ENCODE results near the gene CST9L. TPM values are rescaled to one million over a fixed set of nuclear protein-coding genes. Genes with fewer than 3 reads are reported as not detected.

CST9L gene
- total and polyA plus RNA-seq, 9 donors: not detected

DNA sequence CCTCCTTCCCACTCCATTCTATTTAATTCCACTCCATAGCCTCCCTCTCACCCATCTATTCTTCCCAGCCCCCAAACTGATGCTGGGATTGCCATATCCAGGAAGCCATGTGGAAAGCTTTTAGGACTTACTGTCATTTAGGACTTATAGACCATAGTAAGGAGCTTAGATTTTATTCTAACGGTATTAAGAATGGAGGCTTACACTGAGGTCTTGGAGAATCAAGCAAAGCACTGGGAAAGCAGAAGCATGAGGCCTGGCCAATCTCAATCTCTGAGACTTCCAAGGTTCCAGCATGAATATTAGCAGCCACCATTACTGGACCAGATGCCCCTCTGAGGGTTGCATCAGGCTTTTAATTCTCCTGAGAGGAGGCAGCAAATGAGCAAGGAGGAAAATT lies 36.0 kb upstream of the CST9L start:
- Histone ChIP-seq H3K4me1 (ENCODE audit: control insufficient read depth, insufficient read depth, low read length) (no peaks in the 10 kb centered on the region), H3K27ac (ENCODE audit: low read length) (no peak overlapping the region), H3K9me3 (replicated peaks; ENCODE audit: control insufficient read depth, low read depth, low read length) (no peaks in the 10 kb centered on the region), H3K27me3 (ENCODE audit: control insufficient read depth, insufficient read depth, low read length) (no peaks in the 10 kb centered on the region), H3K4me3 (ENCODE audit: low read length) (no peak overlapping the region), H3K36me3 (ENCODE audit: control insufficient read depth, insufficient read depth, low read length) (no peaks in the 10 kb centered on the region)
- 60% methylated on average over 1 of the region's 1 CpG for WGBS (ENCODE audit: insufficient coverage)
- no peak for DNase-seq

DNA sequence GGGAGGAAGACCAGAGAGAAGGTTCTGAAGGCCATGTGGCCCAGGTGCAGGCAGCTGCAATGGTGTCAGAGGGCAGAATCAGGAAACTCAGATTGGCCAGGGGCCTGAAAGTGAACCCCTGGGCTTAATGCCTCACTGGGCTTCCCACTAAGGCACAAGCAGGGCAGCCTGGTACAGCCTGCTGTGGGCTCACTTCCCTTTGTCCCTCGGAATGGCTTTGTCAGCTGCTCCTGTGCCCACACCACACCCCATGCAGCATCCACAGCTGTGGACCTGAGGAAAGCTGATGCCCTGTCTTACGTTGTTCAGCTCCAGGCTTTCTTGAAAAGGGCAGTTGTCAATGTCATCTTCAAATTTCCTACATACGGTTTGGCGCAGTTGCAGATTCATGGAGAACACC lies 35.0 kb upstream of the CST9L start:
- no peak for DNase-seq
- no peaks in the 10 kb centered on the region for H3K9me3 ChIP-seq (replicated peaks; ENCODE audit: control insufficient read depth, low read depth, low read length)
- H3K27me3 ChIP-seq (ENCODE audit: control insufficient read depth, insufficient read depth, low read length): no peaks in the 10 kb centered on the region
- 81% methylated on average over 3 of the region's 4 CpGs for WGBS (ENCODE audit: insufficient coverage)
- no peaks in the 10 kb centered on the region for H3K36me3 ChIP-seq (ENCODE audit: control insufficient read depth, insufficient read depth, low read length)
- no peaks in the 10 kb centered on the region for H3K4me1 ChIP-seq (ENCODE audit: control insufficient read depth, insufficient read depth, low read length)
- no peak overlapping the region for H3K4me3 ChIP-seq (ENCODE audit: low read length)
- no peak overlapping the region for H3K27ac ChIP-seq (ENCODE audit: low read length)

- 94% methylated on average over 3 of the region's 6 CpGs for WGBS (ENCODE audit: insufficient coverage)
- no peaks in the 10 kb centered on the region for H3K4me1 ChIP-seq (ENCODE audit: control insufficient read depth, insufficient read depth, low read length)
- H3K36me3 ChIP-seq (ENCODE audit: control insufficient read depth, insufficient read depth, low read length): no peaks in the 10 kb centered on the region
- no peaks in the 10 kb centered on the region for H3K27me3 ChIP-seq (ENCODE audit: control insufficient read depth, insufficient read depth, low read length)
- no peak overlapping the region for H3K27ac ChIP-seq (ENCODE audit: low read length)
- DNase-seq: no peak
- no peaks in the 10 kb centered on the region for H3K9me3 ChIP-seq (replicated peaks; ENCODE audit: control insufficient read depth, low read depth, low read length)
- no peak overlapping the region for H3K4me3 ChIP-seq (ENCODE audit: low read length)
Observed at GRCh38 chr20:23602699-23603098, 34.4 kb upstream of the CST9L start.

DNA sequence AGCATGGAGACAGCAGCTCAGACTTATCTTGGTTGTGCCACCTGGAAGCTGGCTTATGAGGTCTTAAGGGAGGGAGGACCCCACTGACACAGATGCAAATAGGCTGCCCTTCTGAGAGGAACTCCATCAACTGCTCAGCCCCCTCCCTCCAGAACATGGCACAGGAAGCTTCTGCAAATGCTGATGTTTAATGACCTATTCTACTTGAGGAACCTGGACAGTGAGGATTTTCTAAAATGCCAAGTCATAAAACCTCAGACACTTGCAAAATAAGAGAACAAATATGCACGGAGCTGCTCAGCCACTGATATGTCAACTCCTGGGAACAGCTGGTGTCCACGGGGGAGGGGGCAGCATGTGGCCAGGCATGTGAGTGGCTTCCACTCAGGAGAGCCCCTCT lies 34.0 kb upstream of the CST9L start:
- 56% methylated on average over 2 of the region's 2 CpGs for WGBS (ENCODE audit: insufficient coverage)
- Histone ChIP-seq H3K4me3 (ENCODE audit: low read length) (no peak overlapping the region), H3K36me3 (ENCODE audit: control insufficient read depth, insufficient read depth, low read length) (no peaks in the 10 kb centered on the region), H3K27ac (ENCODE audit: low read length) (no peak overlapping the region), H3K9me3 (replicated peaks; ENCODE audit: control insufficient read depth, low read depth, low read length) (no peaks in the 10 kb centered on the region), H3K27me3 (ENCODE audit: control insufficient read depth, insufficient read depth, low read length) (no peaks in the 10 kb centered on the region), H3K4me1 (ENCODE audit: control insufficient read depth, insufficient read depth, low read length) (no peaks in the 10 kb centered on the region)
- DNase-seq: no peak

DNA sequence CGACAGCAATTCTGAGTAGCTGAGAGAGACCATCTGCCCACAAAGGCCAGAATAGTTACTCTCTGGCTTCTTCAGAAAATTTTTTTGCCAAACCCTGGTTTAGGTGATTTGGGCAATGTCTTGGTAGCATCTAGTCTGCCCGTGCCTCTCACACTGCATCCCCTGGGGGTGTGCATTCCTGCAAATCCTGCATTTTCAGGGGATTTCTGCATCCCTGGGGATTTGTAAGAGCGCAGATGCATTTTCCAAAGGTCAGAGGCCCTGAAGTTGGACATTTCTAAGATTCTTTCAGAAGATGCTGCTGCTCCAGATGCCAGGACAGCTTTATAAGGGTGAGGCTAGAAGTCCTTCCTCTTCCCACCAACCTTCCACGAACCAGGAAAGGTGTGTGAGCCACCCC lies 33.4 kb upstream of the CST9L start:
- Histone ChIP-seq H3K27me3 (ENCODE audit: control insufficient read depth, insufficient read depth, low read length) (no peaks in the 10 kb centered on the region), H3K36me3 (ENCODE audit: control insufficient read depth, insufficient read depth, low read length) (no peaks in the 10 kb centered on the region), H3K4me1 (ENCODE audit: control insufficient read depth, insufficient read depth, low read length) (no peaks in the 10 kb centered on the region), H3K9me3 (replicated peaks; ENCODE audit: control insufficient read depth, low read depth, low read length) (no peaks in the 10 kb centered on the region), H3K4me3 (ENCODE audit: low read length) (no peak overlapping the region), H3K27ac (ENCODE audit: low read length) (no peak overlapping the region)
- WGBS (ENCODE audit: insufficient coverage): no CpG with 5 or more reads among the region's 4 CpGs
- DNase-seq: no peak

DNA sequence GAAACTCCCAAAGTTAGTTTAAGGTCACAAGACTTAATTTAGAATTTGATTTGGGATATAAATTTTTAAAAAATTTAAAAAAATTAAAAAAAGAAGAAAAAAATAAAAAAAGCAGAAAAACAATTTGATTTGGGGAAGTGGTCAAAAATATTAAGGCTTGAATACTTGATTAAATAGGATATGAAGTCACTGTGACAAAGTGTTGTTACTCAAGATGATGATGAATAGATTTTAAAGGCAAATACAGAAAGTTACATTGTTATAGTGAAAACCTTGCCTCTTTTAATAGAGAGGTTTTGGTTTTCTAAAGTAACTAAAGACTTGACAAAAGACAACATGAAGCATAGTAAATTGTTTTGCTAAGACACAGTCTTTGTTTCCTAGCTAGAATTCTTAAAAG lies 30.2 kb upstream of the CST9L start:
- no peaks in the 10 kb centered on the region for H3K27me3 ChIP-seq (ENCODE audit: control insufficient read depth, insufficient read depth, low read length)
- H3K4me1 ChIP-seq (ENCODE audit: control insufficient read depth, insufficient read depth, low read length): no peaks in the 10 kb centered on the region
- H3K9me3 ChIP-seq (replicated peaks; ENCODE audit: control insufficient read depth, low read depth, low read length): no peaks in the 10 kb centered on the region
- DNase-seq: no peak
- H3K27ac ChIP-seq (ENCODE audit: low read length): no peak overlapping the region
- no peaks in the 10 kb centered on the region for H3K36me3 ChIP-seq (ENCODE audit: control insufficient read depth, insufficient read depth, low read length)
- no peak overlapping the region for H3K4me3 ChIP-seq (ENCODE audit: low read length)

- DNase-seq: no peak
- no peaks in the 10 kb centered on the region for H3K27me3 ChIP-seq (ENCODE audit: control insufficient read depth, insufficient read depth, low read length)
- no peaks in the 10 kb centered on the region for H3K4me1 ChIP-seq (ENCODE audit: control insufficient read depth, insufficient read depth, low read length)
- no peak overlapping the region for H3K4me3 ChIP-seq (ENCODE audit: low read length)
- H3K27ac ChIP-seq (ENCODE audit: low read length): no peak overlapping the region
- no peaks in the 10 kb centered on the region for H3K36me3 ChIP-seq (ENCODE audit: control insufficient read depth, insufficient read depth, low read length)
- no CpG with 5 or more reads among the region's 2 CpGs for WGBS (ENCODE audit: insufficient coverage)
- no peaks in the 10 kb centered on the region for H3K9me3 ChIP-seq (replicated peaks; ENCODE audit: control insufficient read depth, low read depth, low read length)
Observed at GRCh38 chr20:23596579-23597250, 28.4 kb upstream of the CST9L start.

DNA sequence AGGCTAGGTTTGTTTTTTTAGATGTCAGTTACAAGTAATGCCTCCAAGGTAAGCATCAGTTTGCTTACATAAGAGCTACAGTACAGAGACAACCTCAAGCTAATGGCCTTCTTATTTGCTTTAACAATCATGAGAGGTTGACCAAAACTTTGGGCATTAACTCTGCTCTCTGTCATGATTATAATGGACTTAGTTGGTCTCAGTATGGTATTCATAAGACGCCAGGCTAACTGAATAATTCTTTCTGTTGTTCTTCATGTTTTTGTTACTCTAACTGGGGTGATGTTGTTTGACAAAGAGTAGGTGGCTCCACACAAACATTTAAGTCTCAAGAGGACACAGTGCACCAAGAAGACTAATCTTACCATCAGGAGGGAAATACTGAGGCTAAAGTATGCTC lies 27.7 kb upstream of the CST9L start:
- Histone ChIP-seq H3K36me3 (ENCODE audit: control insufficient read depth, insufficient read depth, low read length) (no peaks in the 10 kb centered on the region), H3K27ac (ENCODE audit: low read length) (no peak overlapping the region), H3K27me3 (ENCODE audit: control insufficient read depth, insufficient read depth, low read length) (no peaks in the 10 kb centered on the region), H3K4me3 (ENCODE audit: low read length) (no peak overlapping the region), H3K4me1 (ENCODE audit: control insufficient read depth, insufficient read depth, low read length) (no peaks in the 10 kb centered on the region), H3K9me3 (replicated peaks; ENCODE audit: control insufficient read depth, low read depth, low read length) (no peaks in the 10 kb centered on the region)
- WGBS (ENCODE audit: insufficient coverage): no CpG with 5 or more reads among the region's 1 CpG
- no peak for DNase-seq

DNA sequence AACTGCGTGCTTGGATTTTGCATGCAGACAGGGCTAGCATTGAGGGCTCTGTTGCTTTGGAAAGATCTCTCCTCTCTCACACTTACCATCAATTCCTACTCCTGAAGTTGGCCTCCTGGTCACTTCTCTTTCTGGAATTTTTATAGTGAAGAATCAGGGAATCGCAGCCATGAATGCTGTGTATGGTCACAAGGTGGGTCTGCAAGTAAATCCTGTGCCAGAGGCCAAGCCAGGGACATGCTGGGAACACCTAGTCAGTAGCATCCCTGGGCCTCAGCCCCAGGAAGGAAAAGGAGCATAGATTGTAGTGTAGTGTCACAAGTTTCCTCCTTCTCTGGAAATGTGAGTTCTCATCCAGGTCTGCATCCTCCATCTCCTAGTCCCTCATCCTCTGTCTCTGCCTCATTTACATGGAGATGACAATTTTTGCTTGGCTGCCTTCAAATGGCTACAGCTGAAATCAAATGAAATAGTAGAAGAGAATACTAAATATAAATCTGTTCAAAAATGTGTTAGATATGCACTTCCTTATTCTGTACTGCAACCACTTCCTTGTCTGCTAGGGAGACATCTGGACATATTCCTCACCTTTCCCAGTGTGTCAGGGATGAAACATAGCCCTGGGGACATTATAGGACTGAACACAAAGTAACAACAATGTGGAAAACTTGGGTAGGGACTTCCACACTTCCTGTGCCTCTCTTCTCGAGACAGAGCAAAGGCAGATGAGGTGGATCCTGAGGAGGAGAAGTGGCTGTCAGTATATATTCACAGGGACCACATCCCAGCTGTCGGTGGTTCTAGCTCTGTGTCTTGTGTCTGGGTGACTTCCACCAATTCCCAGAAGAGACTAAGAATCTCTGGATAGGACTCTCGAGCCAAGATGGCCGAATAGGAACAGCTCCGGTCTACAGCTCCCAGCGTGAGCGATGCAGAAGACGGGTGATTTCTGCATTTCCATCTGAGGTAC lies 20.4 kb upstream of the CST9L start:
- WGBS (ENCODE audit: insufficient coverage): 58% methylated on average over 2 of the region's 10 CpGs
- H3K27me3 ChIP-seq (ENCODE audit: control insufficient read depth, insufficient read depth, low read length): no peaks in the 10 kb centered on the region
- H3K36me3 ChIP-seq (ENCODE audit: control insufficient read depth, insufficient read depth, low read length): no peaks in the 10 kb centered on the region
- H3K9me3 ChIP-seq (replicated peaks; ENCODE audit: control insufficient read depth, low read depth, low read length): no peaks in the 10 kb centered on the region
- no peak for DNase-seq
- H3K4me3 ChIP-seq (ENCODE audit: low read length): no peak overlapping the region
- H3K4me1 ChIP-seq (ENCODE audit: control insufficient read depth, insufficient read depth, low read length): no peaks in the 10 kb centered on the region
- no peak overlapping the region for H3K27ac ChIP-seq (ENCODE audit: low read length)

DNA sequence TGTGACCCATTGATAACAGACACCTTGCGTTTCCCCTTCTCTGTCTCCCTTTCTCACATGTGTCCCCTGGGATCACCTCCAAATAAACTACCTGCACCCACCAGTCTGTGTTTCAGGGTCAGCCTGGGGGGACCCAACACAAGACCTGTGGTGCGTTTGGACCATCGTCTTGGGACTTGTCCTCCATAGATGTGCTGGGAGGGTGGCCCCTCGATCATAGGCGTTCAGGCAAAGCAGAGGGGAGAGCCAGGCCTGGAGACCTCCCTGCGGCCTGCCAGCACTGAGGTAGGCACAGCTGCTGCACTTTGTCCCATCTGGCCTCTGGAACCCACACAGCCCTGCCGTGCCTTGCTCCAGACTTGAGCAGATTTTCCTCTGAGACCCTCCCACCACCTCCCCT lies 19.3 kb upstream of the CST9L start:
- 74% methylated on average over 6 of the region's 7 CpGs for WGBS (ENCODE audit: insufficient coverage)
- Histone ChIP-seq H3K27me3 (ENCODE audit: control insufficient read depth, insufficient read depth, low read length) (no peaks in the 10 kb centered on the region), H3K9me3 (replicated peaks; ENCODE audit: control insufficient read depth, low read depth, low read length) (no peaks in the 10 kb centered on the region), H3K4me1 (ENCODE audit: control insufficient read depth, insufficient read depth, low read length) (no peaks in the 10 kb centered on the region), H3K27ac (ENCODE audit: low read length) (no peak overlapping the region), H3K4me3 (ENCODE audit: low read length) (no peak overlapping the region), H3K36me3 (ENCODE audit: control insufficient read depth, insufficient read depth, low read length) (no peaks in the 10 kb centered on the region)
- no peak for DNase-seq

Measured in muscle of leg (tissue), 11 donors.